ENCODE results near the gene FSTL3.

FSTL3 gene

DNA sequence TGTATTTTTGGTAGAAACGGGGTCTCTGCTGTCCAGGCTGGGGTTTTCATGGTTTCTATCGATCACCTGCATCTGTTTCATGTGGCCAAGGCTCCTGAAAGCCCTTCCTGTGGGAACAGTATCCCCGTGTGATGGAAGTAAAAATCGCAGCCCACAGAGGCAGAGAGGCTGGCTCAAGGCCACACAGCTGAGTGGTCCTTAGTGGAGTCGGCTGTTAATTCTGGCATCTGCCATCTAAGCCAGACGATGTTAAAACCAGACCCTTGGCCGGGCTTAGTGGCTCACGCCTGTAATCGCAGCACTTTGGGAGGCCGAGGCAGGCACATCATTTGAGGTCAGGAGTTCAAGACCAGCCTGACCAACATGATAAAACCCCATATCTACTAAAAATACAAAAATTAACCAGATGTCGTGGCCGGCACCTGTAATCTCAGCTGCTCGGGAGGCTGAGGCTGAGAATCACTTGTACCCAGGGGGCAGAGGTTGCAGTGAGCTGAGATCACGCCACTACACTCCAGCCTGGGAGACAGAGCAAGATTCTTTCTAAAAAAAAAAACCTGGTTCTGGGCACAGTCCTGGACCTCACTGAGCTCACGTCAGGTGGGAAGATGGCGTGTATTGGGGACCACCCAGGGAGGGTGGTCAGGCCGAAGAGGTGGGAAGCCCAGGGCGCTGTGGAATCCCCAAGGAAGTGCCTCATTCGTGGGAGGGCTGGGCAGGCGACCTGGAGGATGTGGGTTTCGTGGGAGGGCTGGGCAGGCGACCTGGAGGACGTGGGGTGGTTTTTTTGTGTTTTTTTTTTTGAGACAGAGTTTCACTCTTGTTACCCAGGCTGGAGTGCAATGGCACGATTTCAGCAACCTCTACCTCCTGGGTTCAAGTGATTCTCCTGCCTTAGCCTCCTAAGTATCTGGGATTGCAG, 56.2 kb downstream of the FSTL3 start:
- no peak for DNase-seq (ENCODE audit: low read depth, low spot score)
